ENCODE measurements around the gene UBE2QL1. TPM values are rescaled to one million over a fixed set of nuclear protein-coding genes. Genes with fewer than 3 reads are reported as not detected.

UBE2QL1 gene
- polyA plus RNA-seq, 2 of the 4 experiments (the other 2 are of a cell fraction) = 0.04 TPM

DNA sequence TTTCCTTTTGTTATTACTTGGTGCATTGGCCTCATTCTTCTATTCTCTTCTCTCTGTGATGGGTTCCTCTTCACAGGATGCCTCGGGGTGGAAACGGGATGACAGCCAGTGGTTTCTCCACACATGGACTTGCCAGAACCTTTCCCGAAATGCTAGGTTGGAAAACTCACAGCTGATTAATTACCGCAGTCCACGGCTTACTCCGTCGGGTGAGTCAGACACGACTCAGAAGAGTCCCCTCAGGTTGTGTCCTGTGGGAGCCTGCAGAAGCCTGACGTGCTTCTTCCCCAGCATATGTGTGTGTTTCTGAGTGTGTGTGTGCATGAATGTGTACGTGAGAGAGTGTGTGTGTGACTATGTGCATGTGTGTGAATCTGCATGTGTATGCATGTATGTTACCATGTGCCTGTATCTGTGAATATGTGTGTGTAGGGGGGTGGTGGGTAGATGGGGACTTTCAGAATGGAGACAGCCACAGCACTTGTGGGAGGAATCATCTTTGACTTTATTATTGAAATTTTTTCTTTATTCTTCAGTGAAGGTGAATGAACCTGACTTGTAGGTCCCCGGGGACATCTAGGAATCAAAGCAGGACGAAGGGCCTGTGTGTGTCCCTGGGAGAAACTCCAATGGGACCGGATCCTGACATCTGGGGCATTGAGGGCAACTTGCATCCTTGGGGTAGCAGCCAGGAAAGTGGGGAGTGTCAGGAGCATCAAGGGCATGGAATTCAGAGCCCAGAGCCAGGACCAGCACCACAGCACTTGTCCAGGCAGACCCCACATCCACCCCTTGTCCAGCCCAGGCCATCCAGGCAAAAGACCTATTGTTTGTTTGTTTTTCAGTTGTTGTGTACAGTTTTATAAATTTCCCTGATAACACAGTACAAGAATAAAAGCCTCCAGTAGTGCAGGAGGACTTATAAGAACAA is 48.4 kb upstream of the UBE2QL1 start:
- CTCF ChIA-PET = interaction anchor here (1.4 kb wide), 1 partner anchor 8 kb away, joined by 4 read pairs; no protein-coding TSS in a partner anchor
- POLR2A ChIA-PET = no interaction called here
- Histone ChIP-seq H3K27ac (no peak overlapping the region), H3K4me3 (no peak overlapping the region), H3K4me1 (no peaks in the 10 kb centered on the region), H3K9me3 (peaks cover 9% of the 10 kb centered on the region; the same call in 2 of the 3 replicates), H3K4me2 (no peak overlapping the region)
- TF ChIP-seq CHD2 (IDR thresholded peaks at IDR 0.05; ENCODE audit: low read length, partially characterized antibody) (no peak), EHMT2 (IDR thresholded peaks at IDR 0.05; ENCODE audit: low read depth) (no peak), E2F6 (IDR thresholded peaks at IDR 0.05; ENCODE audit: borderline replicate concordance, low read depth) (no peak), SREBF2 (IDR thresholded peaks at IDR 0.05) (no peak), EHF (CRISPR knock-in tag; IDR thresholded peaks at IDR 0.05) (no peak), ATOH8 (CRISPR knock-in tag; IDR thresholded peaks at IDR 0.05; ENCODE audit: low read depth) (no peak), RFX5 (IDR thresholded peaks at IDR 0.05) (no peak), PHF8 (IDR thresholded peaks at IDR 0.05; ENCODE audit: borderline replicate concordance, low read depth) (no peak), ZFP36 (IDR thresholded peaks at IDR 0.05; ENCODE audit: borderline replicate concordance, partially characterized antibody) (no peak), REST (IDR thresholded peaks at IDR 0.05) (no peak), RCOR1 (IDR thresholded peaks at IDR 0.05; ENCODE audit: low read depth, low read length) (no peak)
- TF ChIP-seq, protein P1, sequence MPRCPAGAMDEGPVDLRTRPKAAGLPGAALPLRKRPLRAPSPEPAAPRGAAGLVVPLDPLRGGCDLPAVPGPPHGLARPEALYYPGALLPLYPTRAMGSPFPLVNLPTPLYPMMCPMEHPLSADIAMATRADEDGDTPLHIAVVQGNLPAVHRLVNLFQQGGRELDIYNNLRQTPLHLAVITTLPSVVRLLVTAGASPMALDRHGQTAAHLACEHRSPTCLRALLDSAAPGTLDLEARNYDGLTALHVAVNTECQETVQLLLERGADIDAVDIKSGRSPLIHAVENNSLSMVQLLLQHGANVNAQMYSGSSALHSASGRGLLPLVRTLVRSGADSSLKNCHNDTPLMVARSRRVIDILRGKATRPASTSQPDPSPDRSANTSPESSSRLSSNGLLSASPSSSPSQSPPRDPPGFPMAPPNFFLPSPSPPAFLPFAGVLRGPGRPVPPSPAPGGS (IDR thresholded peaks at IDR 0.05) = no peak
- 6% methylated on average over 10 of the region's 13 CpGs for WGBS (ENCODE audit: missing lambda C conversion rate)
- DNase-seq (ENCODE audit: low read depth in 1 of 2, low spot score in 1 of 2) (no peak), ATAC-seq (no peak), FAIRE-seq (no peak)

DNA sequence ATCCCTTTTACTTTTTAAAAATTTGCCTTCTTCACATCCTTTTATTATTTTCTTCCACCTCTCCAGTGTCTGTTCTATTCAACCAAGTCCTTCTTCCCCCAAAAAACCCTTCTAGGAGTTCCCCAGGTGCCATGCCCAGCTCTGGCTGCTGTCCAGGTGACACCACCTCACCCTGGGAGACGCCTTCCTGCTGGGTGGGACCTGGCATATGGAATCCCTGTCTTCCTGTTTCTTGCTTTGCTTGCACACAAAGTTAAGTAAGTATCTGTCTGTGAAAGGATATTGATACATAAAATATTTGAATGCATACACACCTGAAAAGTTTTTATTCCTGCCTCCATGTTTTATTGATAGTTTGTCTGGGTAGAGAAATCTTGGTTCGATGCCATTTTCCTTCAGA is 47.2 kb upstream of the UBE2QL1 start:
- ATAC-seq = no peak
- H3K9me3 ChIP-seq = peaks cover 9% of the 10 kb centered on the region; the same call in 2 of the 3 replicates
- H3K4me3 ChIP-seq = no peak overlapping the region
- H3K4me2 ChIP-seq = no peak overlapping the region
- no peak overlapping the region for H3K27ac ChIP-seq
- WGBS (ENCODE audit: missing lambda C conversion rate) = 18% methylated on average over 2 of the region's 2 CpGs
- DNase-seq (ENCODE audit: low read depth in 1 of 2, low spot score in 1 of 2) = no peak
- CTCF ChIA-PET = no interaction called here
- no peak for FAIRE-seq
- POLR2A ChIA-PET = no interaction called here
- TF ChIP-seq FOXS1 (CRISPR knock-in tag; IDR thresholded peaks at IDR 0.05) = no peak
- TF ChIP-seq, protein P2, sequence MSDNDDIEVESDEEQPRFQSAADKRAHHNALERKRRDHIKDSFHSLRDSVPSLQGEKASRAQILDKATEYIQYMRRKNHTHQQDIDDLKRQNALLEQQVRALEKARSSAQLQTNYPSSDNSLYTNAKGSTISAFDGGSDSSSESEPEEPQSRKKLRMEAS (IDR thresholded peaks at IDR 0.05) = no peak
- no peak for TF ChIP-seq E2F6 (IDR thresholded peaks at IDR 0.05; ENCODE audit: borderline replicate concordance, low read depth)
- no peak for TF ChIP-seq PHF8 (IDR thresholded peaks at IDR 0.05; ENCODE audit: borderline replicate concordance, low read depth)
- TF ChIP-seq RARB (CRISPR knock-in tag; IDR thresholded peaks at IDR 0.05) = no peak
- no peak for TF ChIP-seq HOXB5 (CRISPR knock-in tag; IDR thresholded peaks at IDR 0.05)
- TF ChIP-seq RNF2 (IDR thresholded peaks at IDR 0.05; ENCODE audit: borderline replicate concordance, low read depth) = no peak
- no peak for TF ChIP-seq TP53 (CRISPR knock-in tag; IDR thresholded peaks at IDR 0.05)
- no peaks in the 10 kb centered on the region for H3K4me1 ChIP-seq
